Testis (tissue), 3 donors: ENCODE results near the gene ZNF775. TPM values are rescaled to one million over a fixed set of nuclear protein-coding genes. Genes with fewer than 3 reads are reported as not detected.

Experiments
- DNase-seq: peaks from one replicate; pipeline ENCODE4 v3.0.0-alpha.2; 2019
- H3K27ac ChIP-seq, 2 donors: fragments of 200-600 bp; sonication (generic); one replicate each; pipeline ENCODE4 v1.5.1; 2019
- H3K27me3 ChIP-seq: fragments of 200-600 bp; sonication (generic); one replicate; pipeline ENCODE4 v1.5.1; 2019
- H3K36me3 ChIP-seq: fragments of 200-600 bp; sonication (generic); one replicate; pipeline ENCODE4 v1.5.1; 2017; ENCODE audit warnings: low read depth; ENCODE audit errors: missing control alignments
- H3K4me1 ChIP-seq: fragments of 200-600 bp; sonication (generic); one replicate; pipeline ENCODE4 v1.5.1; 2019
- H3K4me3 ChIP-seq, 2 donors: fragments of 200-600 bp; sonication (generic); one replicate each; pipeline ENCODE4 v1.5.1; 2017 to 2019
- H3K9me3 ChIP-seq: fragments of 200-600 bp; sonication (generic); one replicate; pipeline ENCODE4 v1.5.1; 2017
- POLR2A ChIP-seq: fragments of 450-650 bp; IDR thresholded peaks from one replicate; pipeline ENCODE4 v1.6.1; 2017; ENCODE audit warnings: antibody characterized with exemption, mild to moderate bottlenecking, moderate library complexity
- WGBS, 2 donors: methylation state at CpG; one replicate each; pipeline ENCODE4 v1.1.5; 2018; 5-methylcytosine and 5-hydroxymethylcytosine counted together
- intact Hi-C: fragments of 100-400 bp; cut with DNase I; formaldehyde crosslinking; loops from one replicate; pipeline ENCODE4 v1.15.1; 2023; ENCODE audit warnings: low total_unique reads
- polyA plus RNA-seq: library from polyadenylated mRNA; stranded (reverse); fragments of 350-450 nt; fragmentation: Illumina TruSeq; extraction: RNeasy Lipid Tissue Mini Kit (QIAGEN cat#74804); gene quantifications from one replicate; pipeline ENCODE4 v1.2.3, GENCODE V29; 2014; ENCODE audit warnings: low read depth, low replicate concordance; ENCODE audit not compliant: insufficient read depth
- total RNA-seq, 2 donors: library from RNA; depleted of rRNA; stranded (reverse); fragments of >200 nt; gene quantifications; one replicate each; pipeline ENCODE4 v1.2.3, GENCODE V29; 2016
- TF ChIP-seq, protein P1 (sequence below), 3 experiments: fragments of 450-650 bp in 2 of 3; fragments of 200-600 bp in 1 of 3; sonication (generic) in 1 of 3; IDR thresholded peaks; one replicate each; pipeline ENCODE4 v1.5.1; 2016 to 2019; ENCODE audit warnings: antibody characterized with exemption in 3 of 3, mild to moderate bottlenecking in 2 of 3, moderate library complexity in 1 of 3

The ZNF775 gene
- total and polyA plus RNA-seq, 3 donors from 2014 or later: 5.2 to 14.1 (median 11.0) TPM

DNA sequence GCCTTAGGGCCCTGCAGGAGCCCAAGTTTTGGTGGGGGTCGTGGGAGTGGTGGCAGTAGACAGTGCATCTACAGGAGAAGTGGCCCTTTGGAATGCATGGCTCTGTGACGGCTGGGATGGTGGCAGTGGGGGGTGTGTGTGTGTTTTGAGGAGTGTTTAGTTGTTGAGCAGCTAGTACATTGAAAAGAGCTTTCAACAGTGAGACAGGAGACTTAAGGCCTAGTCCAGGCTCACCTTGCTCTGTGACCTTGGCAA, 27.1 kb downstream of the ZNF775 start:
- no peaks in the 10 kb centered on the region for H3K36me3 ChIP-seq
- no peak for TF ChIP-seq POLR2A
- TF ChIP-seq, protein P1, sequence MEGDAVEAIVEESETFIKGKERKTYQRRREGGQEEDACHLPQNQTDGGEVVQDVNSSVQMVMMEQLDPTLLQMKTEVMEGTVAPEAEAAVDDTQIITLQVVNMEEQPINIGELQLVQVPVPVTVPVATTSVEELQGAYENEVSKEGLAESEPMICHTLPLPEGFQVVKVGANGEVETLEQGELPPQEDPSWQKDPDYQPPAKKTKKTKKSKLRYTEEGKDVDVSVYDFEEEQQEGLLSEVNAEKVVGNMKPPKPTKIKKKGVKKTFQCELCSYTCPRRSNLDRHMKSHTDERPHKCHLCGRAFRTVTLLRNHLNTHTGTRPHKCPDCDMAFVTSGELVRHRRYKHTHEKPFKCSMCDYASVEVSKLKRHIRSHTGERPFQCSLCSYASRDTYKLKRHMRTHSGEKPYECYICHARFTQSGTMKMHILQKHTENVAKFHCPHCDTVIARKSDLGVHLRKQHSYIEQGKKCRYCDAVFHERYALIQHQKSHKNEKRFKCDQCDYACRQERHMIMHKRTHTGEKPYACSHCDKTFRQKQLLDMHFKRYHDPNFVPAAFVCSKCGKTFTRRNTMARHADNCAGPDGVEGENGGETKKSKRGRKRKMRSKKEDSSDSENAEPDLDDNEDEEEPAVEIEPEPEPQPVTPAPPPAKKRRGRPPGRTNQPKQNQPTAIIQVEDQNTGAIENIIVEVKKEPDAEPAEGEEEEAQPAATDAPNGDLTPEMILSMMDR (IDR thresholded peaks at IDR 0.05): no peak
- intact Hi-C loops: loop anchor here (5.0 kb wide), 1 partner anchor 34 kb away; no protein-coding TSS in a partner anchor
- H3K27me3 ChIP-seq: no peaks in the 10 kb centered on the region
- WGBS, 2 donors: 3 to 17% methylated on average over 2 of the region's 2 CpGs
- no peak for DNase-seq
- H3K4me1 ChIP-seq: peaks cover 37% of the 10 kb centered on the region
- H3K27ac ChIP-seq: peak overlapping the region; percentile 96
- no peaks in the 10 kb centered on the region for H3K9me3 ChIP-seq
- H3K4me3 ChIP-seq: no peak overlapping the region

GRCh38 chr7:150406567-150407421, 27.7 kb downstream of the ZNF775 start:
- H3K27me3 ChIP-seq: no peaks in the 10 kb centered on the region
- peak overlapping the region in 1 of 2 donors; percentile 58 for H3K4me3 ChIP-seq
- DNase-seq: no peak
- H3K4me1 ChIP-seq: peaks cover 32% of the 10 kb centered on the region
- H3K9me3 ChIP-seq: no peaks in the 10 kb centered on the region
- TF ChIP-seq, protein P1 (IDR thresholded peaks at IDR 0.05): no peak
- no peaks in the 10 kb centered on the region for H3K36me3 ChIP-seq
- WGBS, 2 donors: 30 to 34% methylated on average over 10 of the region's 10 CpGs
- peak overlapping the region; percentile 96 for H3K27ac ChIP-seq
- intact Hi-C loops: loop anchor here (5.0 kb wide), 1 partner anchor 34 kb away; no protein-coding TSS in a partner anchor

- no peak for TF ChIP-seq POLR2A
- Histone ChIP-seq H3K27me3 (no peaks in the 10 kb centered on the region), H3K4me3 (peak overlapping the region; percentile 36 to 58), H3K36me3 (no peaks in the 10 kb centered on the region), H3K27ac (peak overlapping the region; percentile 96), H3K4me1 (peaks cover 22% of the 10 kb centered on the region), H3K9me3 (no peaks in the 10 kb centered on the region)
- DNase-seq: no peak
- WGBS, 2 donors: 80 to 90% methylated on average over 22 to 85 of the region's 91 CpGs
- intact Hi-C loops: loop anchor here (5.0 kb wide), 1 partner anchor 35 kb away; no protein-coding TSS in a partner anchor
Measured at GRCh38 chr7:150407588-150408392, 28.7 kb downstream of the ZNF775 start.

- Histone ChIP-seq H3K4me1 (peaks cover 20% of the 10 kb centered on the region), H3K4me3 (peak overlapping the region; percentile 36 to 58), H3K27me3 (no peaks in the 10 kb centered on the region), H3K36me3 (no peaks in the 10 kb centered on the region), H3K9me3 (no peaks in the 10 kb centered on the region), H3K27ac (no peak overlapping the region)
- WGBS, 2 donors: 72 to 81% methylated on average over 14 to 22 of the region's 22 CpGs
- intact Hi-C loops: loop anchor here (5.0 kb wide), 1 partner anchor 36 kb away; no protein-coding TSS in a partner anchor
- TF ChIP-seq, protein P1 (IDR thresholded peaks at IDR 0.05): no peak
- TF ChIP-seq POLR2A: no peak
- DNase-seq: no peak
Measured at GRCh38 chr7:150408393-150409299, 29.5 kb downstream of the ZNF775 start.
